Panc1 (cell line): Measurements from ENCODE around the gene LPGAT1. TPM values are rescaled to one million over a fixed set of nuclear protein-coding genes. Genes with fewer than 3 reads are reported as not detected.

ENCODE experiments used
- ATAC-seq: fragments of 200-7000 bp; cut with Tn5 transposase; 2 replicates; pipeline ENCODE4 v1.9.1; 2020; ENCODE audit warnings: mild to moderate bottlenecking, moderate library complexity
- BruUV-seq: library from RNA; stranded (reverse); fragments of 400-500 nt; replicated peaks from 2 replicates; lab custom pipeline; 2021; lab: Mats Ljungman, UMichigan
- CTCF ChIA-PET: fragments of 300-600 bp; sonication (Branson Sonifier 250); formaldehyde crosslinking; loops from one replicate; lab custom pipeline; 2022; ENCODE audit warnings: antibody characterized with exemption; lab: Charles Lee
- POLR2A ChIA-PET: fragments of 300-600 bp; sonication (Branson Sonifier 250); formaldehyde crosslinking; loops from one replicate; lab custom pipeline; 2022; ENCODE audit warnings: antibody characterized with exemption; lab: Charles Lee
- DNase-seq: peaks from one replicate; pipeline ENCODE4 v3.0.0-alpha.2; 2010; ENCODE audit warnings: low read depth, low spot score
- H3K27ac ChIP-seq: 2 replicates; pipeline ENCODE4 v1.5.1; 2011; ENCODE audit warnings: mild to moderate bottlenecking, low read length, inconsistent platforms
- H3K27me3 ChIP-seq: fragments of 200-500 bp; sonication (Bioruptor generic); 2 replicates; pipeline ENCODE4 v1.6.0; 2014; ENCODE audit warnings: low read length, inconsistent platforms; ENCODE audit not compliant: control insufficient read depth, insufficient read depth
- H3K36me3 ChIP-seq: fragments of 200-500 bp; sonication (Bioruptor generic); 2 replicates; pipeline ENCODE4 v1.5.1; 2014; ENCODE audit warnings: inconsistent platforms, mild to moderate bottlenecking, low read length, moderate library complexity; ENCODE audit not compliant: control insufficient read depth, insufficient read depth
- H3K4me1 ChIP-seq: 2 replicates; pipeline ENCODE4 v1.5.1; 2011; ENCODE audit warnings: inconsistent platforms, mild to moderate bottlenecking, low read length, moderate library complexity; ENCODE audit not compliant: control insufficient read depth, insufficient read depth
- H3K4me3 ChIP-seq, 2 experiments: 2 replicates each; pipeline ENCODE4 v1.5.1; 2011 to 2012; ENCODE audit warnings: low read depth in 2 of 2, low read length in 2 of 2, mild to moderate bottlenecking in 2 of 2, inconsistent platforms in 1 of 2, moderate library complexity in 1 of 2
- H3K9me3 ChIP-seq: fragments of 200-500 bp; sonication (Bioruptor generic); 2 replicates; pipeline ENCODE4 v1.5.1; 2014; ENCODE audit warnings: low read depth, mild to moderate bottlenecking, inconsistent platforms, low read length, moderate library complexity; ENCODE audit not compliant: control insufficient read depth, insufficient read depth
- POLR2AphosphoS5 ChIP-seq: IDR thresholded peaks from 2 replicates; pipeline ENCODE4 v1.6.1; 2012; ENCODE audit warnings: mild to moderate bottlenecking, low read depth, low read length, moderate library complexity
- SIN3A ChIP-seq: IDR thresholded peaks from 2 replicates; pipeline ENCODE4 v1.6.1; 2012; ENCODE audit warnings: low read depth, mild to moderate bottlenecking, low read length, moderate library complexity, borderline replicate concordance; ENCODE audit not compliant: insufficient read depth
- TCF7L2 ChIP-seq: IDR thresholded peaks from 2 replicates; pipeline ENCODE4 v1.6.1; 2011; ENCODE audit warnings: mild to moderate bottlenecking, low read depth, low read length, inconsistent platforms
- in situ Hi-C: cut with HindIII; loops from 2 replicates; pipeline ENCODE4 v1.10.0; 2016; ENCODE audit warnings: low sequenced_read_pairs, low pct_unique_long_range_greater_than_20kb
- intact Hi-C: fragments of 100-400 bp; cut with micrococcal nuclease; formaldehyde crosslinking; loops from one replicate; pipeline ENCODE4 v1.10.0; 2022; ENCODE audit not compliant: unreplicated experiment
- total RNA-seq: library from RNA; stranded (reverse); gene quantifications from one replicate; pipeline ENCODE4 v1.2.1, GENCODE V29; 2021; ENCODE audit not compliant: unreplicated experiment
- TF ChIP-seq, protein P1 (sequence below), 2 experiments: IDR thresholded peaks; 2 replicates each; pipeline ENCODE4 v1.6.1; 2011 to 2012; ENCODE audit warnings: low read depth in 2 of 2, control low read depth in 1 of 2, low read length in 1 of 2, mild to moderate bottlenecking in 1 of 2, moderate library complexity in 1 of 2; ENCODE audit not compliant: insufficient read depth in 1 of 2
- TF ChIP-seq, protein P2 (sequence below): fragments of 450-650 bp; IDR thresholded peaks from 2 replicates; pipeline ENCODE4 v1.5.1; 2017; ENCODE audit warnings: mild to moderate bottlenecking

LPGAT1 gene
- total RNA-seq, 1 experiment from 2014 or later: 85.4 TPM

DNA sequence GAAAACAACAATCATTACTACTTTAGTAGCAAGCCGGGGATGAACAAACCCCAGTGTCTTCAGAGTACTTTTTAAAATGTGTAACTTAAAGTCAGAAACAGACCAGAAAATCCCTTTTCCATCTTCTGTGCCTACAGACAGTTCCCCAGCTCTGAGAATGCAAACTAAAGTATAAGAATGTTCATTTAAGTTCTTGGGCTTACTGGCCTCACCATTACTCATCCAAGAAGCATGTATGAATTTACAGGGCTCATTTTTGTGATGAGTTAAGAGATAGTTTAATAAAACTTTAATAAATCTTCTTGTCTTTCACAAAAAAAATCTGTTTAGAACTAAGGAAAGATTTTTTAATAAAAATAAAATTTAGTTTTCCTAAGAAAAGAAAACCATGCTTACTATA is 4.6 kb downstream of the LPGAT1 start:
- POLR2A ChIA-PET: no interaction called here
- Histone ChIP-seq H3K27me3 (no peaks in the 10 kb centered on the region), H3K9me3 (no peaks in the 10 kb centered on the region), H3K36me3 (peaks cover 6% of the 10 kb centered on the region; the same call in 1 of the 2 replicates), H3K27ac (no peak overlapping the region), H3K4me1 (peaks cover 28% of the 10 kb centered on the region), H3K4me3 (no peak overlapping the region)
- in situ Hi-C loops: no loop called here
- DNase-seq (no peak), ATAC-seq (no peak)
- intact Hi-C loops: loop anchor here (5.0 kb wide), 2 partner anchors 129 to 144 kb away; no protein-coding TSS in a partner anchor
- TF ChIP-seq, protein P1, sequence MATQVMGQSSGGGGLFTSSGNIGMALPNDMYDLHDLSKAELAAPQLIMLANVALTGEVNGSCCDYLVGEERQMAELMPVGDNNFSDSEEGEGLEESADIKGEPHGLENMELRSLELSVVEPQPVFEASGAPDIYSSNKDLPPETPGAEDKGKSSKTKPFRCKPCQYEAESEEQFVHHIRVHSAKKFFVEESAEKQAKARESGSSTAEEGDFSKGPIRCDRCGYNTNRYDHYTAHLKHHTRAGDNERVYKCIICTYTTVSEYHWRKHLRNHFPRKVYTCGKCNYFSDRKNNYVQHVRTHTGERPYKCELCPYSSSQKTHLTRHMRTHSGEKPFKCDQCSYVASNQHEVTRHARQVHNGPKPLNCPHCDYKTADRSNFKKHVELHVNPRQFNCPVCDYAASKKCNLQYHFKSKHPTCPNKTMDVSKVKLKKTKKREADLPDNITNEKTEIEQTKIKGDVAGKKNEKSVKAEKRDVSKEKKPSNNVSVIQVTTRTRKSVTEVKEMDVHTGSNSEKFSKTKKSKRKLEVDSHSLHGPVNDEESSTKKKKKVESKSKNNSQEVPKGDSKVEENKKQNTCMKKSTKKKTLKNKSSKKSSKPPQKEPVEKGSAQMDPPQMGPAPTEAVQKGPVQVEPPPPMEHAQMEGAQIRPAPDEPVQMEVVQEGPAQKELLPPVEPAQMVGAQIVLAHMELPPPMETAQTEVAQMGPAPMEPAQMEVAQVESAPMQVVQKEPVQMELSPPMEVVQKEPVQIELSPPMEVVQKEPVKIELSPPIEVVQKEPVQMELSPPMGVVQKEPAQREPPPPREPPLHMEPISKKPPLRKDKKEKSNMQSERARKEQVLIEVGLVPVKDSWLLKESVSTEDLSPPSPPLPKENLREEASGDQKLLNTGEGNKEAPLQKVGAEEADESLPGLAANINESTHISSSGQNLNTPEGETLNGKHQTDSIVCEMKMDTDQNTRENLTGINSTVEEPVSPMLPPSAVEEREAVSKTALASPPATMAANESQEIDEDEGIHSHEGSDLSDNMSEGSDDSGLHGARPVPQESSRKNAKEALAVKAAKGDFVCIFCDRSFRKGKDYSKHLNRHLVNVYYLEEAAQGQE (IDR thresholded peaks at IDR 0.05; ENCODE audit: insufficient read depth in 1 of 2, low read depth in 2 of 2, low read length in 1 of 2): no peak
- TF ChIP-seq SIN3A: no peak
- TF ChIP-seq POLR2AphosphoS5: no peak
- TF ChIP-seq TCF7L2: no peak
- TF ChIP-seq, protein P2, sequence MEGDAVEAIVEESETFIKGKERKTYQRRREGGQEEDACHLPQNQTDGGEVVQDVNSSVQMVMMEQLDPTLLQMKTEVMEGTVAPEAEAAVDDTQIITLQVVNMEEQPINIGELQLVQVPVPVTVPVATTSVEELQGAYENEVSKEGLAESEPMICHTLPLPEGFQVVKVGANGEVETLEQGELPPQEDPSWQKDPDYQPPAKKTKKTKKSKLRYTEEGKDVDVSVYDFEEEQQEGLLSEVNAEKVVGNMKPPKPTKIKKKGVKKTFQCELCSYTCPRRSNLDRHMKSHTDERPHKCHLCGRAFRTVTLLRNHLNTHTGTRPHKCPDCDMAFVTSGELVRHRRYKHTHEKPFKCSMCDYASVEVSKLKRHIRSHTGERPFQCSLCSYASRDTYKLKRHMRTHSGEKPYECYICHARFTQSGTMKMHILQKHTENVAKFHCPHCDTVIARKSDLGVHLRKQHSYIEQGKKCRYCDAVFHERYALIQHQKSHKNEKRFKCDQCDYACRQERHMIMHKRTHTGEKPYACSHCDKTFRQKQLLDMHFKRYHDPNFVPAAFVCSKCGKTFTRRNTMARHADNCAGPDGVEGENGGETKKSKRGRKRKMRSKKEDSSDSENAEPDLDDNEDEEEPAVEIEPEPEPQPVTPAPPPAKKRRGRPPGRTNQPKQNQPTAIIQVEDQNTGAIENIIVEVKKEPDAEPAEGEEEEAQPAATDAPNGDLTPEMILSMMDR: no peak
- no TSS peak for BruUV-seq
- CTCF ChIA-PET: no interaction called here

DNA sequence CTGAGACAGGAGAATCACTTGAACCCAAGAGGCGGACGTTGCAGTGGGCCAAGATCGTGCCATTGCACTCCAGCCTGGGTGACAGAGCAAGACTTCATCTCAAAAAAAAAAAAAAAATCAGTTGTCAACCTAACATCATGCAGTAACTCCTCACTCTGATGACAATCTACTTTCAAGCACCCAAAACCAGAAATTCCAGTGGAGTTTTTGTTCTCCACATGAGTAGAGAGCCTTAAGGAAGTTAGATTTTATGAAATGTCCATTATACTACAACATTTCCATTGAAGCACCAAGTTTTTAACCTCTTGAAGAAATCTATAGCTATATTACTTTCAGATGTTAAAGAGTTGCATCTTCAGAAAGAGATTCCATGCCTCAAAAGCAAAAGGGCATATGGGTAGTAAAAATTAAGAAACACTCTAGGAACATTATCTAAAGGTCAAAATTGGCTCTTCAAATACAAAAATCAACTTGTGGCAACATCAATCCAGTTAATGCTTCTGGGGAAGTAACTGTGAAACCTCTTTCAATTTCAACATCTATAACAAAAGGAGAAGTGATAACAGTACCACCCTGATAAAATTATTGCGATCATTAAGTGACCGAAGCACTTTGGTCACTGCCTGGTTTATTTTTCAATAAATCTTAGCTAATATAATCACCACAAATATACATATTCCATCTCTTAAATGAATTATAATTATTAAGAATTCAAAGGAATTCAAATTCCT is 7.7 kb downstream of the LPGAT1 start:
- H3K9me3 ChIP-seq: no peaks in the 10 kb centered on the region
- no peak for DNase-seq
- ChIA-PET POLR2A (interaction anchor here (0.5 kb wide), 1 partner anchor 134 kb away, joined by 3 read pairs; no protein-coding TSS in a partner anchor), CTCF (no interaction called here)
- intact Hi-C loops: no loop called here
- no peaks in the 10 kb centered on the region for H3K36me3 ChIP-seq
- no peak for ATAC-seq
- no peaks in the 10 kb centered on the region for H3K27me3 ChIP-seq
- BruUV-seq: no TSS peak
- H3K4me3 ChIP-seq: no peak overlapping the region
- H3K27ac ChIP-seq: no peak overlapping the region
- TF ChIP-seq POLR2AphosphoS5: no peak
- no peak for TF ChIP-seq TCF7L2
- TF ChIP-seq, protein P2: no peak
- no peak for TF ChIP-seq SIN3A
- TF ChIP-seq, protein P1 (IDR thresholded peaks at IDR 0.05; ENCODE audit: insufficient read depth in 1 of 2, low read depth in 2 of 2, low read length in 1 of 2): no peak
- in situ Hi-C loops: no loop called here
- H3K4me1 ChIP-seq: peaks cover 16% of the 10 kb centered on the region
